ENCODE measurements around the gene GABRA4.

The GABRA4 gene

GRCh38 chr4:46993075-46994006, at the start of gene GABRA4:
Gene GABRA4 (minus strand): TSS chr4:46993581. CDS start chr4:46993424, 157 bp downstream.
- DNase-seq, result no peak

- DNase-seq, result no peak
These were observed 47.4 kb upstream of the GABRA4 start for GRCh38 chr4:47040828-47041227.

- DNase-seq, result no peak
These were observed 44.9 kb upstream of the GABRA4 start for GRCh38 chr4:47038263-47038662.

- DNase-seq, result no peak
These were observed 39.2 kb upstream of the GABRA4 start for GRCh38 chr4:47032405-47033106.

- no peak for DNase-seq
These were observed 38.5 kb upstream of the GABRA4 start for GRCh38 chr4:47031751-47032404.

- DNase-seq, result no peak
These were observed 37.8 kb upstream of the GABRA4 start, which contains the start of gene GABRB1 for GRCh38 chr4:47031011-47031678. Gene GABRB1 (plus strand): TSS chr4:47031567.

- no peak for DNase-seq
These were observed 24.1 kb upstream of the GABRA4 start for GRCh38 chr4:47017494-47017893.

GRCh38 chr4:47017081-47017480, 23.7 kb upstream of the GABRA4 start:
- DNase-seq, result no peak

- DNase-seq, result no peak
These were observed 20.0 kb upstream of the GABRA4 start for GRCh38 chr4:47013373-47013772.

GRCh38 chr4:47012676-47013075, 19.3 kb upstream of the GABRA4 start:
- DNase-seq, result no peak

GRCh38 chr4:47010912-47011446, 17.6 kb upstream of the GABRA4 start:
- DNase-seq, result no peak

GRCh38 chr4:47010347-47010911, 17.0 kb upstream of the GABRA4 start:
- DNase-seq, result no peak

- DNase-seq, result no peak
These were observed 9.2 kb upstream of the GABRA4 start for GRCh38 chr4:47002580-47002979.

GRCh38 chr4:47000406-47000805, 7.0 kb upstream of the GABRA4 start:
- DNase-seq, result no peak

- DNase-seq, result no peak
These were observed 6.2 kb upstream of the GABRA4 start for GRCh38 chr4:46999566-46999965.

GRCh38 chr4:46994007-46994405, 625 bp upstream of the GABRA4 start:
- no peak for DNase-seq

GRCh38 chr4:46992338-46992737, 1.0 kb downstream of the GABRA4 start:
- no peak for DNase-seq

- no peak for DNase-seq
These were observed 6.3 kb downstream of the GABRA4 start for GRCh38 chr4:46986922-46987638.

GRCh38 chr4:46984781-46985180, 8.6 kb downstream of the GABRA4 start:
- no peak for DNase-seq

GRCh38 chr4:46980851-46981250, 12.5 kb downstream of the GABRA4 start:
- DNase-seq, result no peak

- DNase-seq, result no peak
These were observed 13.7 kb downstream of the GABRA4 start for GRCh38 chr4:46979726-46980125.

GRCh38 chr4:46979283-46979682, 14.1 kb downstream of the GABRA4 start:
- no peak for DNase-seq

Measured in NCI-H2107 (cell line).